ENCODE data around the gene MAMLD1. TPM values are rescaled to one million over a fixed set of nuclear protein-coding genes. Genes with fewer than 3 reads are reported as not detected.

MAMLD1 gene
- total RNA-seq, 1 experiment from 2014 or later: 5.5 TPM

DNA sequence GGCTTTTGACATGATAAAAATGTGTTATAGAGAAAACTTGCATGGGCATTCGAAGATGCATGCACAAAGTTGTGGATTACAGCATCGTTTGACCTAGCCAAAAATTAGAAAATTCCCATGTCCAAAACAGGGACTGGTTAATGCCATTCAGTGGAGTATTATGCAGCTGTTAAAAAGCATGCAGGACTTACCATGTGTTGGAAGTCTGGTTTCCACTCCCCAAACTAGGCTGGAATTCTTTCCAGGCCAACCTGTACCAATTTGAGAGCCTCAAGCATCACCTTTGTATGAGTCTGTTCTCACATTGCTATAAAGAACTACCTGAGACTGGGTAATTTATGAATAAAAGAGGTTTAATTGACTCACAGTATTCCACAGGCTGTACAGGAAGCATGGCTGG is 159.4 kb downstream of the MAMLD1 start:
- H3K36me3 ChIP-seq: no peaks in the 10 kb centered on the region
- no peaks in the 10 kb centered on the region for H3K9me3 ChIP-seq (replicated peaks)
- H3K4me1 ChIP-seq: no peaks in the 10 kb centered on the region
- H3K4me3 ChIP-seq: no peak overlapping the region
- no peak overlapping the region for H3K27ac ChIP-seq
- no peaks in the 10 kb centered on the region for H3K27me3 ChIP-seq
- no peak for DNase-seq

DNA sequence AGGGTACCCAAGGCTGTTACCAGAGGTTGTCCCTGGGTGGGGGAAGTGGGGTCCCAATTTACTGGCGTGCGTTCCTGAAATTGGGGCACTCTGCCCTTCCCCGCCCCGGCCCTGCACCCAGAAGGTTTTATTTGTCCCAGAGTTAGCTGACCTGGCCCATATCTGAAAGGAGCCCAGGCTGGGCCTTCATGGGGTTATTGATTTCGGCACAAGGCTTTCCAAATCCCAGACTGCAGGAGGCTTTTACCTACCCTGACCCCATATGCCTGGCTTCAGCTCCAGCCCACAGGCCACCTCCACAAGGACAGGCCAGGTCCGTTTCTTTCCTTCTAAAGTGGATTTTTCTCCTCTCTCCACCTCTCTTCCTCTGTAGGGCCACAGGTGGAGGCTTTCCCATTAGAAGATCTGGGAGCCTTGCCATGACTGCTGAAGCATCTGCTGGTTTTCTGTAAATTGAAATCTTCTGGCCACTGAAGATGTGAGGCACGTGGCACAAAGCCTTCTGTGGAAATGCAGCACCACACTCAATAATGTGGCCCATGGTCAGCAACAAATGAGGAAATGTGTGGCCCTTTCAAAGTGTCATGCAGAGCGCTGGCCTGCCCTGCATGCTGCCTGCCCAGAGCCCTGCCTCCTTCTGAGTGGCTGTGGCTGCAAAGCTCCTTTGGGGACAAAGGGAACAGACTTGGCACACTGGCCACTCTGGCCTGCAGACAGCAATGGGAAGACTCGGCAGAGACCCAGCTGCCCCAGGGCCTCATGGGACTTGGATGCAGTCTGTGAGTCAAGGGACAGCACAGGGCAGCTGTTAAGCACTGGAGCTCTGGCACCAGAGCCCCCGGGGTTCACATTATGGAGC is 162.2 kb downstream of the MAMLD1 start:
- no peaks in the 10 kb centered on the region for H3K27me3 ChIP-seq
- no peaks in the 10 kb centered on the region for H3K36me3 ChIP-seq
- no peaks in the 10 kb centered on the region for H3K4me1 ChIP-seq
- H3K9me3 ChIP-seq (replicated peaks): no peaks in the 10 kb centered on the region
- H3K27ac ChIP-seq: no peak overlapping the region
- DNase-seq: peak in 1 of 2 experiments; percentile 21
- no peak overlapping the region for H3K4me3 ChIP-seq

DNA sequence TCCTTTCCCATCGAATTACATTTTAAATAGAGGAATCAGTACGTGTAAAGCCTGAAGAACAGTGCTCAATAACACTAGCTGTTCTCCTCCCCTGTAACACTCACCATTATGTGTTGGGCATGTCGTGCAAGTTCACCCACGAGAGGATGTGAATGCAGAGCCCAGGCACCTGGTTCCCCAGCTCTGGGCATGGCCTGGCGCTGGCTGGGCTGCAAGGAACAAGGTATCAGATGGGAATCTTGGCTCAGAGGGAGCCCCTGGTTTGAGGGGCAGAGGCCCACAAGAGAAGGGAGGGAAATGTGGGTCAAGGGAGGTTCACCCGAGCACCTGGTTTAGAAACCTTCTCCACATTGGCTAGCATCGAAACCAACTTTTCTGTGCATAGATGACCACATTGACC is 163.6 kb downstream of the MAMLD1 start:
- Histone ChIP-seq H3K36me3 (no peaks in the 10 kb centered on the region), H3K27me3 (no peaks in the 10 kb centered on the region), H3K27ac (no peak overlapping the region), H3K4me1 (no peaks in the 10 kb centered on the region), H3K9me3 (replicated peaks) (no peaks in the 10 kb centered on the region), H3K4me3 (no peak overlapping the region)
- DNase-seq: no peak

DNA sequence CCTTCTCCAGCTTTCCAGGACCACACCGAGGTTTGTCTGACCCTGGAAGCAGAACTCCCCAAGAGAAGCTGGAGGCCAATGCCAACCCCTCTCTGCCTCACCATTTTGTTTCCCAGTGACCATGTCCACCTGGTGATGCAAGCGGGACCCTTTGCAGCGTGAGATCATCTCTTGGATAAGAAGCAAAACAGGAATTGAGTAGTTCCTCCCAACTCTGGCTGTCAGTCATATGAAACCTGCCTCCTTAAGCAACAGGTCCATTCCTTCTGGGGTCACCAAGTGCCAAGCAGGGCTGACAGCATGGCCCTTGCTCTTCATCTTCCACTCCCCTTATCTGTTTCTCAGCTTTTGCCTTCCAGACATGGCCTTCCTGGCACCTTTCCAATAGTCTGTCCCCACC is 164.0 kb downstream of the MAMLD1 start:
- Histone ChIP-seq H3K4me3 (no peak overlapping the region), H3K4me1 (no peaks in the 10 kb centered on the region), H3K9me3 (replicated peaks) (no peaks in the 10 kb centered on the region), H3K27ac (no peak overlapping the region), H3K27me3 (no peaks in the 10 kb centered on the region), H3K36me3 (no peaks in the 10 kb centered on the region)
- DNase-seq: no peak

DNA sequence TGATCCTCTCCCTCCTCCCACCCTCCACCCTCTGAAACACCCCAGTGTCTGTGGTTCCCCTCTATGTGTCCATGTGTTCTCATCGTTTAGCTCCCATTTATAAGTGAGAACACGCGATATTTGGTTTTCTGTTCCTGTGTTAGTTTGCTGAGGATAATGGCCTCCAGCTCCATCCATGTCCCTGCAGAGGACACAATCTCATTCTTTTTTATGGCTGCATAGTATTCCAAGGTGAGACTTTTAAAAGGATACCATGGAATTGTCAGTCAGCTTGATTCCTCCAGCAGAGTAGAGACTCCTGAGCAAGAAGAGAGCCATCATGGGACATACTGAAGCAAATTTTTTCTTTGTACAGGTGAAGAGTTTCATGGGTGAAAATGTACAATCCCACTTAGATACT is 166.5 kb downstream of the MAMLD1 start:
- Histone ChIP-seq H3K4me1 (no peaks in the 10 kb centered on the region), H3K4me3 (no peak overlapping the region), H3K9me3 (replicated peaks) (no peaks in the 10 kb centered on the region), H3K27me3 (no peaks in the 10 kb centered on the region), H3K27ac (no peak overlapping the region), H3K36me3 (no peaks in the 10 kb centered on the region)
- no peak for DNase-seq

DNA sequence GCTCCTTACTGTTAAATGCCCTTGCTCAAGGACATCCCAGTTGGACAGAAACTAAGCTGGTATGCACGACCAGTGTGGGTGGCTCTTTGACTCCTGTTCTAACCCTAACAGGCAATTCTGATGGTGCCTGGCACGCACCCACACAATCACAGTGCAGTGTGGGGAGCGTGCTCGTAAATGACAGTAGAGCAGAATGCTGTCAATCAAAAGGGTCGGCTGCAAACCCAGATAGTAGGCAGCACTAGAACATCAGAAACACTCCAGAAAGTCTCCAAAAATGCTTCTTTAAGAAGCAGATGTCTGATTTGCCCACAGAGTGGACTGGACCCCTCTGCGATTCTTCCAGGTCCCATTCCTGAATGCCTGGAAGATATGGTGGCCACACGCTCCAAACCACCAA is 167.7 kb downstream of the MAMLD1 start:
- no peaks in the 10 kb centered on the region for H3K36me3 ChIP-seq
- H3K27ac ChIP-seq: no peak overlapping the region
- no peak for DNase-seq
- H3K4me1 ChIP-seq: no peaks in the 10 kb centered on the region
- no peak overlapping the region for H3K4me3 ChIP-seq
- H3K9me3 ChIP-seq (replicated peaks): no peaks in the 10 kb centered on the region
- H3K27me3 ChIP-seq: no peaks in the 10 kb centered on the region

DNA sequence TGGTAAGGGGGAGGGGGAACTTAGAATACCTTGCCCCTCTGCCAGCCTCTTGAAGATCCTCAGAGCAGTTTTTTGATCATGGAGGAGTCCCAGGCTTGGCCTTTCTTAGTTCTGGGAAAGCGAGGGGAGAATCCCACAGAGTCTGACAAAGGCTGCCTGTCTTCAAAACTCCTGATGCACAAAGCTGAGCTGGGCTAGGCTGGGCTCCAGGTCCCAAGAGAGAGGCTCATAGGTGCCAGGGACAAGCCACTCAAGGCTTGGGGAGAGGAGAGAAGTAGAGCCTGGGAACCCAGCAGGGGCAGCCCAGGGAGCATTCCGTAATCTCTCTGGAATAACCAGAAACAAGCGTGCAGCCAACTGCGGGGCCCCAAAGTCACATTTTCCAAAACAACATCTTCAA is 168.3 kb downstream of the MAMLD1 start:
- Histone ChIP-seq H3K27me3 (no peaks in the 10 kb centered on the region), H3K27ac (no peak overlapping the region), H3K4me1 (no peaks in the 10 kb centered on the region), H3K4me3 (no peak overlapping the region), H3K36me3 (no peaks in the 10 kb centered on the region), H3K9me3 (replicated peaks) (no peaks in the 10 kb centered on the region)
- DNase-seq: no peak

DNA sequence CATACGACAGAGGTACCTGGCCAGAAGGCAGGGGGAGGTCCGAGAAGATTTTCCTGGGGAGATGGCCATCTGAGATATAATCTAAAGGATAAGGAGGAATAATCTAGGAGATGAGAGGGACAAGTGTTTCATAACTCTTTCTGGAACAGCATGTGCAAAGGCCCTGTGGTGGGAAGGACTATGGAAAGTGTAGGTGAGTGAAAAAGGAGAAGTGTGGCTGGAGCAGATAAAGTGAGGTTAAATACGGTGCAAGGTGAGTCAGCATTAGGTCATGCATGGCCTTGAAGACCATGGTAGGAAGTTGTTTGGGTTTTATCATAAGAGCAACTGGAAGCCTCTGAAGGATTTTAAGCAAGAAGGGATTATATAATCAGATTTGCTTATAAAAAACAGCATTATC is 170.7 kb downstream of the MAMLD1 start:
- Histone ChIP-seq H3K27me3 (no peaks in the 10 kb centered on the region), H3K4me1 (no peaks in the 10 kb centered on the region), H3K9me3 (replicated peaks) (no peaks in the 10 kb centered on the region), H3K27ac (no peak overlapping the region), H3K36me3 (no peaks in the 10 kb centered on the region), H3K4me3 (no peak overlapping the region)
- DNase-seq: no peak

DNA sequence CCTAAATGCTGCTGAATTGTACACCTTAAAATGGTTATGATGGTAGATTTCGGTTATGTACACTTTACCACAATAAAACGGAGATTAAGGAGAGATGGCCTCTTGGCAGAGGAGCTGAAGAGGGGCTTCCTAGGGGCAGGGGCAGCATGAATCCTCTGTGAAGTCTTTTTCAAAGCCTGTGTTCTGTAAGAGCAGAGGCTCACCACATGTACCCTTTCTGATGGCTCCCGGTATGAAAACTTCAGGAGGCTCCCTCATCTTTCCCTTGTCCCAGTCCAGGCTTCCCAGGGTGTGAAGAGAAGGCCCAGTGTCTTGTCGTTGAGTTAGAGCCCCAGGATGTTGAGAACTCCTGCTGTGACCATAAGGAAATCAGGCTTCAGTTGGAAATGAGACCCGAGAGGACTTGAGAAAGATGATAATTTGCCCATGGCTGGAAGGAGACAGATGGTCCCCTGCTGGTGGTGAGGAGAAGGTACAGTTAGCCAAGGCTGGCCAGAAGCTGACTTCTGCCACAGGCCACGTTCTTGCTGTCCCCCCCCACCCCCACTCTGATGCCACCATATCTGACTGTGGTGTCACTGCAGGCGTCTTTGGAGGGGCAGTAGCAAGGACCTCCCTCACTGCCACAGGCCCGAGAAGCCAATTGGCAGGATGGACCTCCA is 173.5 kb downstream of the MAMLD1 start:
- Histone ChIP-seq H3K4me1 (no peaks in the 10 kb centered on the region), H3K27ac (no peak overlapping the region), H3K4me3 (no peak overlapping the region), H3K27me3 (no peaks in the 10 kb centered on the region), H3K9me3 (replicated peaks) (no peaks in the 10 kb centered on the region), H3K36me3 (no peaks in the 10 kb centered on the region)
- DNase-seq: no peak

DNA sequence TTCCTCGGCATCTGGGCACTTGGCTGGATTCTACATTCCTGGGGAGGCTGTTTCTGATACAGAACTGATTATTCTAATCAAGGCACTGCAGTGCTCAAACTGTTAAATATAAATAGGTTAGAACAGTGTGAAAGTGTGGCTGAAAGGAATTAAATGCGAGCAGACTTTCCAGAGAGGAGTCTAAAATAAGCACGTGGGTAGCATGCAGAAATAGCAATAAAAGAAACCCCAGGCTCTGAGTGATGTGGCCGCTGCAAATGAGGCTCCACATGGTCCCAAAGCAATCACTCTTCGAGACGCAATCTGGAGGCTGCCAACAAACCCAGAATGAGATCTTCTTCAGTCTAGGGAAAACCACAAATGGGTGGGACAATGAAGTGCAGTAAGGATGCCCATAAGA is 174.7 kb downstream of the MAMLD1 start:
- Histone ChIP-seq H3K27me3 (no peaks in the 10 kb centered on the region), H3K4me1 (no peaks in the 10 kb centered on the region), H3K9me3 (replicated peaks) (no peaks in the 10 kb centered on the region), H3K27ac (no peak overlapping the region), H3K36me3 (no peaks in the 10 kb centered on the region), H3K4me3 (no peak overlapping the region)
- DNase-seq: no peak

DNA sequence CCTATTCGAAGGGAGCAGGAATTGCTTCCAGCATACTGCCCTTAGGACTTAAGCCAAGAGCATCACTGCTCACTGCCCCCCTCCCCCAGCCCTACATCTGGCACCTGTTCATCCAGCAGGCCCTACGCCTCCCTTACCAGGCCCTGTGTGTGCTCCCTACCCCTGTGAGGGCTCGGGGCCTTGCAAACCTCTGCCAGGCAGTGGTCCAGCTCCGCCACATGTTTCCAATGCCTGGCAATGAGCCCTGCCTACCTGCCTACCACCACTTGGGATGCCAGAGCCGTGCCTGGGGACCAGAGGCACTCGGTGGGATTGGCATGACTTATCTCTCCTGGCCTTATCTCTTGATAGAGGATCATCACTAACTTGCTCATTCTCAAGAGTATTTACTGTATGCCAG is 177.8 kb downstream of the MAMLD1 start:
- Histone ChIP-seq H3K27me3 (no peaks in the 10 kb centered on the region), H3K36me3 (no peaks in the 10 kb centered on the region), H3K9me3 (replicated peaks) (no peaks in the 10 kb centered on the region), H3K4me3 (no peak overlapping the region), H3K27ac (no peak overlapping the region), H3K4me1 (no peaks in the 10 kb centered on the region)
- no peak for DNase-seq

DNA sequence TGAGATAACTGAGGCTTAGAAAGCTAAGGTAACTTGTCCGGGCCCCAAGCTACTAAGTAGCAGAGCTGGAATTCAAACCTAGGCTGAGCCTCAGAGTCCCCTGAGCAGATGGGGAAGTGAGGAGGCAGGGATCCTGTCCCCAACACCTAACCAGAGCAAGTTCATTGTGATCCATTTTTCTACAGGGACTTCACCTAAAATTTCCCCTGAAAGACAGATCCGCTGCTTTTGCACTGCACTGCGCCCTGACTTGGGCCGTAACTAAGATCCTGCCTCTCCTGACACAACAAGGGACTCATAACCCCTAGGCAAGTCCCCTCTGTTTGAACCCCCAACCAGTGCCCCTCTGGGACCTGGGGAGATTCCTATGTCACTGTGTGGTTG is 179.7 kb downstream of the MAMLD1 start:
- H3K27me3 ChIP-seq: no peaks in the 10 kb centered on the region
- DNase-seq: no peak
- no peaks in the 10 kb centered on the region for H3K4me1 ChIP-seq
- H3K27ac ChIP-seq: no peak overlapping the region
- H3K36me3 ChIP-seq: no peaks in the 10 kb centered on the region
- H3K9me3 ChIP-seq (replicated peaks): no peaks in the 10 kb centered on the region
- H3K4me3 ChIP-seq: no peak overlapping the region

DNA sequence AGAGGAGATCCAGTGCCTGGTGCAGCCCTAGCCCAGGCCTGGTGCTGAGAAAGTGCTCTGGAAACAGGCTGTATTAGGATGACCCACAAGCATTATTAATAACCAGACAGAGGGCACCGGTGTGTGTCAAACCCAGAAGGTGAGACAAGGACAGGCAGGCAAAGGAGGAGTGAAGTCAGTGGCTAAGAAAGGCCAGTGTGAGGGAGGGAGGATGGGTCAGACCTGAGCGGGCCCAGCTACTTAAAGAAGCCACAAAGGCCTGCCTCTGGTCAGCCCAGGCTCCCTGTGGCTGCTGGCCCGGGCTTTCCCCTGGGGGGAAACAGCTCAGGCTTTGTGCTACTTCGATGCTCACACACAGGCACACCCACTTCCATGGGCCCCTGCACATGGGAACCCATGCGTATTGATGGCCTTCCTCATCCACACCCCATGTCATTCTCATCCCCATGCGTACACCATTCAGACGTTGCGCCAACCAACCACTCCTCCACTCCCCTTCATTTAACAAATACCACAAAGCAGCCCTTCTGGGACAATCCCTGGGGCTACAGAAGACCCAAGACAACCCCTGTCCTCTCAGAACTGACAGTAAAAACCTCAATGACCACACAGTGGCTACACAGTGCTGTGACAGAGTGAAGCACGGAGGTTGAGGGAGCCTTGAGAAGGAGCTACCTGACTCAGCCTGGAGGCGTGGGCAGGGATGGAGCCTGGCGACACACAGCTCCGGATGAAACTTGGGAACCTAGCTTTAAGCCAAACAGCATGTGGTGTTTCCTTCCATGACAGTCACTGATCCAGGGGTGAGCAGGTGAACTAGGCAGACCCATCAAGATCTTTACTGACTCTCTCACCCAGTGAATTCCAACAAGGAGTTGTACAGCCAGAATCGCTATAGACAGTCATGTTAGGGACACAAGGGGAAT is 180.4 kb downstream of the MAMLD1 start:
- no peak for DNase-seq
- H3K27ac ChIP-seq: no peak overlapping the region

DNA sequence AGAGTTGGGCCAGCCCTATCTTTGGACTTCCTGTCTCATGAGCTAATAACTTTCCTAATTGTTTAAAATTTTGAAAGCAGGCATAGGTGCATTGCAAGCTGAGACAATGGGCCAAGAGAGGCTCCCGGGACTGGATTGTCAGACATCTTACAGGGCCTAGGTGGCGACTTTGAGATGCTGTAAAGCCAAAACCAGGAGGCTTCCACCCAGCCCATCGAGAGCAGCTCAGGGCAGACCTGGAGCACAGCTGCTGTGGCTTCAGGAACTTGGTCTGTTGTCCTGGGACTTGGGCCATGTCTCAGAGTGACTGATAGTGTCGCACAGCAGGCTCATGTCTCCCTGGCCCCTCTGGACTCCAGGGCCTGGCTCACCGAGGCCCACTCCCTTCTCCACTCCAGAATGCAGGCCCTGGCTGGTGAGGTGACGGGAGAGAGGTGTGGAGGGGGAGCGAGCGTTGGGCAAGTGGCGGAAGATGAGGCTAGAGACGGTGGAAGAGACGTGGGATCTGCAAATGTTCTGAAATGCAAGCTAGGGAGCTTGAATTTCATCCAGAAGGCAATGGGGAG is 181.2 kb downstream of the MAMLD1 start:
- peak in 1 of 2 experiments; percentile 17 for DNase-seq
- H3K27me3 ChIP-seq: no peaks in the 10 kb centered on the region
- no peak overlapping the region for H3K27ac ChIP-seq
- no peaks in the 10 kb centered on the region for H3K4me1 ChIP-seq
- no peak overlapping the region for H3K4me3 ChIP-seq
- H3K36me3 ChIP-seq: no peaks in the 10 kb centered on the region
- no peaks in the 10 kb centered on the region for H3K9me3 ChIP-seq (replicated peaks)

More for the DNA sequence above, 180.4 kb downstream of the MAMLD1 start:
- H3K36me3 ChIP-seq: no peaks in the 10 kb centered on the region
- no peaks in the 10 kb centered on the region for H3K9me3 ChIP-seq (replicated peaks)
- no peaks in the 10 kb centered on the region for H3K4me1 ChIP-seq
- H3K27me3 ChIP-seq: no peaks in the 10 kb centered on the region
- no peak overlapping the region for H3K4me3 ChIP-seq

All from SJCRH30 (cell line).